GM21825 (cell line): ENCODE measurements around the gene TACC2.

Experiments used
- ATAC-seq: cut with Tn5 transposase; IDR thresholded peaks from one replicate; pipeline ENCODE4 v1.9.1; 2021; ENCODE audit warnings: mild to moderate bottlenecking, moderate library complexity; ENCODE audit not compliant: unreplicated experiment

TACC2 gene

DNA sequence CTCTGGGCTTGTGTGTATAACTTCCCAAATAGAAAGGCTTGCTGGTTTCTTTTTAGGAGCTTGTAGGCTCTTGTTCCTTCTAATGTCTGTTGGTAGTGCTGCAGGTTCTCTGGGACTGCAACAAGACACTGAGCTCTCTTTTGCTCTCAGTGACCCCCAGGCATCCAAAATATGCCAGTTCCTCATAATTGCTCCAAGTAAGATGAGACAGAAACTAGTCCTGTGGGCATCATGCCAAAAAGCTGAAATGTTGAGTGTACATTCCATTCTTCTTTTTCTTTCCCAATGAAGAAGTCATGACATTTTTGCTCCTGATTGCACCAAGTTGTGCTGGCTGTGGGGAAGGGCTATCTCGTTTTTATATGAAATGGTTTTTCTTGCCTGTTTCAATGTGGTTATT lies 275.0 kb downstream of the TACC2 start:
- ATAC-seq: no peak

- no peak for ATAC-seq
These were observed 275.5 kb downstream of the TACC2 start for GRCh38 chr10:122264436-122264835.

DNA sequence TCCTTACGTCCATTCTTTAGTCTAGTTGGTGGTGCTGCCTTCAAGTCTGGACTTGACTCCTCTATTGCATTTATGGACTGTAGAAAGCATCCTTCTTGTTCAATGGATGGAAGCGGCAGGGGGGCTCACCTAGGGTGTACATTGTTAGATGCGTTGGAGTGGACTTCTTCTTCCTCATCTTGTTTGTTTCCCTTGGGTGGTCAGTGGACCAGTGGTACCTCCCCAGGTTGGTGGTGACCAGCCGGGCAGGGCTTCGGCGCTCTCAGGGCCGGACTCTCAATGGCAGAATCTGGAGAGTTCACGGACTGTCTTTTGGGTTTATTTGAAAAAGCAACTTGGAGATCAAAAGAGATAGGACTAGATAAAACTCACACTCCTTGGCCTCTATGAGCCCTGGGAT lies 276.0 kb downstream of the TACC2 start:
- no peak for ATAC-seq

DNA sequence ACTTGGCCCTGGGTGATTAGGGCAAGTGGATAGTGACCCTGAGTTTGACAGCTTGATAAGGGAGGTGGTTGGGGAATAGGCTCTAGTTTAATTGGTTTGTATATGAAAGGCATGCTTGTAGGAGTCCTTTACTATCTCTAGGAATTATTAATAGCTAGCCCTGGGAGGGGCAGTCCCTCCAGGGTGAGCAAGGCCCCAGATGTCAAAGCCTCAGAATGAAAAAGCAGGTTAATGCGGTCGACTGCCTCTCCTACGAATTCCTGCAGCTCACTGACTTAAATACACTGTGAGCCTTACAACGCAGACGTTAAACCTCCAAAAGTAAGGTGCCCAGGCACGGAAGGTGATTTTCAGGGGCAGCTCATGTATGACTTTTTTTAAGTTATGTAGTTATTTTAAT lies 276.9 kb downstream of the TACC2 start:
- no peak for ATAC-seq

- ATAC-seq: peak; percentile 78
These were observed 279.1 kb downstream of the TACC2 start for GRCh38 chr10:122267849-122268737.

- ATAC-seq: no peak
These were observed 280.2 kb downstream of the TACC2 start for GRCh38 chr10:122269059-122269687.

GRCh38 chr10:122271076-122271475 lies 282.1 kb downstream of the TACC2 start, which contains the start of gene BTBD16:
TSS of gene BTBD16 (plus strand) at chr10:122271296. CDS start at chr10:122275082, 3,786 bp downstream.
- no peak for ATAC-seq

GRCh38 chr10:122273966-122274545 lies 285.1 kb downstream of the TACC2 start:
- ATAC-seq: no peak

- ATAC-seq: no peak
These were observed 287.7 kb downstream of the TACC2 start for GRCh38 chr10:122276611-122277208.

DNA sequence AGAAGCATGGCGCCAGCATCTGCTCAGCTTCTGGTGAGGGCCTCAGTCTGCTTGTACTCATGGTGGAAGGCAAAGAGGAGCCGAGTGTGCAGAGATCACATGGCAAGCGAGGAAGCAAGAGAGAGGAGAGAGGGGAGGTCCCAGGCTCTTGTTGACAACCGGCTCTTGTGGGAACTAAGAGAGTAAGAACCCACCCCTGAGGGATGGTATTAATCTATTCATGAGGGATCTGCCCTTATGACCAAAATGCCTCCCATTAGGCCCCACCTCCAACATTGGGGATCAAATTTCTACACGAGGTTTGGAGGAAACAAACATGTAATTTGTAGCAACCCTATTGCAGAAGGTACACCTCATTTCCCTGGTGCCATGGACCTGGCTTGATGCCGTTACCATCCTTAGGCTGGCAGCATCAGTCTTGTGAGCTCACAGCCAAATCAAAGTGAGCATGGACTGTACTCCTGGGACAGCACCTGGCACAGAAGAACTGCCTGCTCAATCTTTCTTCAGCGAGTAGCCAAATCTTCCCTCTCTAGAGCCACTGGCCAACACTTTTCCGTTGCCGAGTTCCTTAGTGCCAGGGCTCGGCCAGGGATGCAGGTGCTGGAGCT lies 288.7 kb downstream of the TACC2 start:
- ATAC-seq: no peak

DNA sequence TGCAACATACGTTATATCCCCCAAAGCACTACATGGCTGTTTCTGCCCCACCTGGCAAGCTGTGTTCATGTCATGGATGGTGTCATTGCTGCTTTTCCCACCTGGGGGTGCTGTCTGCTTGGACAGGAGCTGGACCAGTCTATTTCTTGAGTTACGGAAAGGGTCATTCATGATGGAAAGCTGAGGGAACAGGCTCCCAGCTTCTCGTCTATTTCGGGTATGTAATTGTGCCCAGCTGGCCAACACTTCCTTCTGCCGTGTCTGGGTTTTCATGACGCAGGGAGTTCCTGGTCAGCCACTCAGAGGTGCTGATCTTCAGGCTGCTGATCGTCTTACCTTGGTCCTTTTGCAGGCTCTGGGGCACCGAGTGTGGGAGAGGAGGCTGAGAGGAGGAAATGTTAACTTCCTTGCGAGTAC lies 290.8 kb downstream of the TACC2 start:
- ATAC-seq: no peak

DNA sequence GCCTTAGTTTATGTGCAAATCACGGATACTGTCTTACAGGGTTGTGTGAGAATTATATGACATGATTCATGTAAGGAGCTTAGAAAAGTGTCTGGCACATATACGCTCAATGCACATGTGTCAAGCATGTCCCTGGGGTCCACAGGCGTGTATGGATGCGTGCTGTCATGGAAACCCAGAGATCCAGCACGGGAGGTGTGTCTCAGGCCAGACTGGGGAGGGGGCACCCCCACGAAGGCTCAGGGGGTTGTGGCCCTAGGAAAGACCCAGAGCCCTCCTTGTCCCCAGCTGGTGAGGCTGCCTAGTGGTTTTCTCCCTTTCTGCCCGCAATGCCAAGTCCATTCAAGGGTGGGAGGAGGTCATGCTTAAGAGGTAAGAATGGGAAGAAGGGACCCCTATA lies 291.2 kb downstream of the TACC2 start:
- no peak for ATAC-seq

DNA sequence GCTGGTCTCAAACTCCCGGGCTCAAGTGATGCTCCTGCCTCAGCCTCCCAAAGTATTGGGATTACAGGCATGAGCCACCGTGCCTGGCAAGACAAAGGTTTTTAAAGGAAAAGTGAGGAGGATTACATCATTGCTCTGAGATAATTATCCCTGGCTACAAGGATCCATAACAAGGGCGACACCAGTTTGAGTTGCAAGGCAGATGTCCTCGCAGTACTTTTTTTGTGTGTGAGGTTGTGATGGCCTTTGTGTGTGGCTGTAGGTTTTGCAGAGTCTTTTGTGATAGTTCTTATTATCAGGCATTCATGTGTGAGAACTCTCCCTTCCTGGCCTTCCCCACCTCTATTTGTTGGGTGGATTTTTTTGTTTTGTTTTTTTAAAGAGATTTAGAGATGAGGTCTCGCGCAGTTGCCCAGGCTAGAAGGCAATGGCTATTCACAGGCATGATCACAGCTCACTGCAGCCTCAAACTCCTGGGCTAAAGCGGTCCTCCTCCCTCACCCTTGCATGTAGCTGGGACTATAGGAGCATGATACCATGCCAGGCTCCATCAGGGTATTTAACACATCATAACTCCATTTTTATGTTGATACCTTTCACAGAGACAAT lies 292.2 kb downstream of the TACC2 start:
- ATAC-seq: no peak

DNA sequence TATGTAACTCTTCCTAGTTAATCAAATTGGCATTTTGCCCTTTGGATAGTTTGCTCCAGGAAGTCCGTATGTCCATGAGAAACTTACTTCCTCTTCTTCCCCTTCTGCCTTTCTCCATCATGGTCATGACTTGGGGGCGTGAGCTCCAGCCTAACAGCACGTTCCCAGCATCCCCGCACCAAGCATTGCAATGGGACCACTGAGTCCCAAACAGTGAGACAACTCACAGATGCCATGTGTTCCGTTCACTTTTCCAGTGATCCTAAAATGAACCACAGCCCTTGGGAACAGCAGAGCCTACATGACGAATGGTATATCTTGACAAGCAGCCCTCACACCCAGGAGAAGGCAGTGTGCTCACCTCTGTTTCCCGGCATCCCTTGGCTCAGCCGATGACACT lies 292.8 kb downstream of the TACC2 start:
- no peak for ATAC-seq

DNA sequence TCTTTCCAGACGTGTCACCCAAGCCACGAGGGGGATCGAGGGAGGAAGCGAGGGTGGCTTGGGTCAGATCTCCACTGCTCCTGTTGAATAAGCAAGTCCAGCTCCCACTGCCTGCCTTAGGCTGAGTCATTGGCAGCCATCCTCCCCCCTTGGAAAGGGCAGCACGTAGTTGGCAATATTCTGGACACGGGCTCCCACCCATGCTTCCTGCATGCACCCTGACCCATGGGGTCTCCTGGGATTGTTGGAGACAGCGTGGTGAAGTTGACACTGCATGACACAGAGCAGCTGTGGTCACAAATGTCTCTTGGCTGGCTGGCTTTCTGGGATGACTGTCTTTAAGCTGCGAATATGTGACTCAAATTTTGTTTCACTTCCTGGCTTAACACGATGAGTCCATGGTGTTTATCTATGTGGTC lies 293.3 kb downstream of the TACC2 start:
- ATAC-seq: no peak

- ATAC-seq: no peak
These were observed 293.9 kb downstream of the TACC2 start for GRCh38 chr10:122282909-122283308.

- no peak for ATAC-seq
These were observed 296.8 kb downstream of the TACC2 start for GRCh38 chr10:122285506-122286444.

DNA sequence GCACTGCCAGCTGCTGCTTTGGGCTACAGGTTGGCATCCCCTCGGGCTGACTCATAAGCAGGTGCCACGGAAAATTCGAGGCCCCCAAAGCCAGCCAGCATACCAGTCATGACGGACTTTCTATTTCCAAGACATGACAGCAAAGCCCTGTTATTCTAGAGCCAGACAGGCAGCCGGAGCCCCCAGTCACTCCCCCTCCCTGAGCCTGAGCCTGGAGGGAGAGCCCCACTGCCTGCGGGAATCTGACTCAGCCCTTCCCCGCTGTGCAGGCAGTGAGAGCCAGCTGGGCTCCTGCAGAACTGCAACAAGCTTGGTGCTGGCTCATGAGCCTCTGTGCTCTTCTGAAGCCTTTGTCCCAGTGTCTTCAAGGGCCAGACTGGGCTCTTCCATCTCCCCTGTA lies 297.9 kb downstream of the TACC2 start:
- ATAC-seq: no peak

- ATAC-seq: no peak
These were observed 298.6 kb downstream of the TACC2 start for GRCh38 chr10:122287570-122287969.

GRCh38 chr10:122288262-122288661 lies 299.3 kb downstream of the TACC2 start:
- no peak for ATAC-seq
